T-helper 2 cell (primary cell): ENCODE data around the gene BIN2.
A peak's percentile ranks its signal among the peaks of the same experiment; 100 is the strongest.

Experiments used
- DNase-seq, 5 experiments: peaks; one replicate each; pipeline versions ENCODE4 v3.0.0 to v3.0.0-alpha.2; 2012 to 2022
- total RNA-seq, 2 donors: gene quantifications; one replicate each; lab custom pipeline; 2026; lab: John Stamatoyannopoulos, UW

BIN2 gene
- total RNA-seq: 163 to 306 reads per million in 2 donors

DNA sequence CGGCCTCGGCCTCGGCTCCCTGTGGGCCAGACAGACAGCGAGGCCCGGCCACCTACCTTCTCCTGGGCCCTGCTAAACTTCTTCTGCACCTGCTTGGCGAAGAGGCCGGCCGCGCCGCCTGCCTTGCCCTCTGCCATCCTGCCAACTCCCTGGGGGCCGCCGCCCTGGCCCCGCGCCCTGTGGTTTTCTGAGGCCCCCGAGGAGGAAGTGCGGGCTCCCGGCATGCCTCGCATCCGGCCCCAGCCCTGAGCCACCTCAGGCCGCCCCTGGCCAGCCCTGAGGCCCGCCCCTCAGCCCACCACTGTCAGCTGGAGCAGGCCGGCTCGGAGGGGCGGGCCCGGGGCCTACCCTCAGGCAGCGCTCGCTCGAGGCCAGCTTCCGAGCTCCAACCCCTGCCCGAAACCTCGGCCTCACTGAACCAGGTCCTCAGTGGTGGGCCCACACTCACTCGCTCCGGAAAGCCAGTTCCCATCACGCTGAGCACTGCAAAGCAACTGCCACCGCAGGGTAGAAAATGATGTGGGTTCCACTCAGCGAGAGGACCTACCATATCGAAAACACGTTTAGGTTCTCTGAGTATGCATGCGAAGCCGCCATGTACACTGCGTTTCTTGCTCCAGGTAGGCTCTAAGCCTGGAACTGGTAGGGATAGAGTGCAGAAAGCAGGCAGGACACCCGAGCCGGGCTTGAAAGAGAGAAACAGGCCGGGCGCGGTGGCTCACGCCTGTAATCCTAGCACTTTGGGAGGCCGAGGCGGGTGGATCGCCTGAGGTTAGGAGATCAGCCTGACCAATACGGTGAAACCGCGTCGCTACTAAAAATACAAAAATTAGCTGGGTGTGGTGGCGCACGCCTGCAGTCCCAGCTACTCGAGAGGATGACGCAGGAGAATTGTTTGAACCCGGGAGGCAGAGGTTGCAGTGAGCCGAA is at the start of gene BIN2:
BIN2 (minus strand) TSS at position 209 of the 930 bp plus-strand sequence; CDS start at position 137, 72 bp downstream.
- peak; percentile 45 to 92 (median 59) for DNase-seq

GRCh38 chr12:51373187-51373586 is 49.2 kb upstream of the BIN2 start:
- no peak for DNase-seq

DNA sequence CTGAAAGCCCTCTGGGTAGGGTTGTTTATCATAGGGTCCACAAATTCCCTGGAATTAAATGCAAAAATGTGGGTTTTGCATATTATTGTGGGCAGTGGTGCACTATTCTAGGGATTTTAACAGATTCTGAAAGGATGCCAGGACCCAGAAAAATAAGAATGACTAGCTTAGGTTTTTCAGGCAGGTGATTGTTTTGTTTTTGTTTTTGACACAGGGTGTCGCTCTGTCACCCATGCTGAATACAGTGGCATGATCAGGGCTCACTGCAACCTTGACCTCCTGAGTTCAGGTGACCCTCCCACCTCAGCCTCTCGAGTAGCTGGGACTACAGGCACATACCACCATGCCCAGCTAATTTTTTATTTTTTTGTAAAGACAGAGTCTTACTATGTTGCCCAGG is 48.0 kb upstream of the BIN2 start:
- DNase-seq: no peak

- DNase-seq: no peak
Measured at GRCh38 chr12:51371295-51371953, 47.5 kb upstream of the BIN2 start.

DNA sequence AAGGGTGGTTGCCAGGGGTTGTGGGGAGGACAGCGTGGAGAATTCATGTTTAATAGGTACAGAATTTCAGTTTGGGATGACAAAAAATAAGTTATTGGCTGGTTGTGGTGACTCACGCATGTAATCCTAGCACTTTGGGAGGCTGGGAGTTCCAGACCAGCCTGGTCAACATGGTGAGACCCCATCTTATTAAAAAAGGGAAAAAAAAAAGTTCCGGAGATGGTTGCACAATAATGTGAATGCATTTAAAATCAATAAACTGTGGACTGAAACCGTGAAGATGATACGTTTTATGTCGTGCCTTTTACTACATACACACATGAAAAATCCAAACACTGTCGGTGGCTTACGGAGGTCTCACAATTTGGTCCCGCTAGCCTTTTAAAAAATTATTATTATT is 46.7 kb upstream of the BIN2 start:
- no peak for DNase-seq

DNA sequence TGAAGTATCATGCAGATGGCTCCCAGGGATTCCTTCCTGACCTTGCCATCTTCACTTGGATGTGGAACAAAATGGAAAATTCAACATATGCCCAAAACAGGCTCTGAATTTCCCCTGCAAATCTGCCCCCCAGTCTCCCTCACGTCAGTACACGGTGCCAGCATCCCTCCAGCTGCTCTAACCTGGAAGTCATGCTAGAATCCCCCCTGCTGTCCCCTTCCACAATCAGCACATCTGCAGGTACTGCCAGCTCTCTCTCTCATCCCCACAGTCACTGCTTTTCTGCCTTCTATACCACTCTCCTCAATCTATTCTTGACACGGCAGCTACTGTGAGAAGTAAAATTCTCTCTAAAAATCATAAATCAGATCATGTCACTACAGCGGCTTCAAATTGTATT is 45.6 kb upstream of the BIN2 start:
- DNase-seq: no peak

- peak; percentile 67 to 99 (median 88) for DNase-seq
Measured at GRCh38 chr12:51368640-51369517, 44.9 kb upstream of the BIN2 start.

- DNase-seq: no peak
Measured at GRCh38 chr12:51365276-51365675, 41.3 kb upstream of the BIN2 start.

- no peak for DNase-seq
Measured at GRCh38 chr12:51364001-51364400, 40.0 kb upstream of the BIN2 start.

GRCh38 chr12:51362747-51363342 is 38.9 kb upstream of the BIN2 start:
- no peak for DNase-seq

DNA sequence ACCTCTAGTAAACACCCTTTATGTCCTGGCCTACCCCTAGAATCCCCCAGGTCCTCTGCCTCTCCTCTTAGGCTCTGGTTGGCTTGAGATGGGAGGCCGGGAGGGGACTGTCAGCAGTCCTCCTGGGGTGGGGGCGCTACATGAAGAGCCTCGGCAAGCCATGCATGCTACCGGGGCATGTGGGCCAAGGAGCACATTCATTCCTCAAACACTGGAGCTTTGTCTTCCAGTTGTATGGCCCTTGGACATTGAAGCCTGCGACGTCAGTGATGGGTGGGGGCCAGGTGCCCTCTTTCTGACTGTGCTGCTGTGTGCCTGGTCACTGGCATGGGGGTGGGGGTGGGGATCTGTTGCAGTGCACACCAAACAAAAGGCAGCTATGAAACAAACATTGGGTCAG is 38.3 kb upstream of the BIN2 start:
- no peak for DNase-seq

DNA sequence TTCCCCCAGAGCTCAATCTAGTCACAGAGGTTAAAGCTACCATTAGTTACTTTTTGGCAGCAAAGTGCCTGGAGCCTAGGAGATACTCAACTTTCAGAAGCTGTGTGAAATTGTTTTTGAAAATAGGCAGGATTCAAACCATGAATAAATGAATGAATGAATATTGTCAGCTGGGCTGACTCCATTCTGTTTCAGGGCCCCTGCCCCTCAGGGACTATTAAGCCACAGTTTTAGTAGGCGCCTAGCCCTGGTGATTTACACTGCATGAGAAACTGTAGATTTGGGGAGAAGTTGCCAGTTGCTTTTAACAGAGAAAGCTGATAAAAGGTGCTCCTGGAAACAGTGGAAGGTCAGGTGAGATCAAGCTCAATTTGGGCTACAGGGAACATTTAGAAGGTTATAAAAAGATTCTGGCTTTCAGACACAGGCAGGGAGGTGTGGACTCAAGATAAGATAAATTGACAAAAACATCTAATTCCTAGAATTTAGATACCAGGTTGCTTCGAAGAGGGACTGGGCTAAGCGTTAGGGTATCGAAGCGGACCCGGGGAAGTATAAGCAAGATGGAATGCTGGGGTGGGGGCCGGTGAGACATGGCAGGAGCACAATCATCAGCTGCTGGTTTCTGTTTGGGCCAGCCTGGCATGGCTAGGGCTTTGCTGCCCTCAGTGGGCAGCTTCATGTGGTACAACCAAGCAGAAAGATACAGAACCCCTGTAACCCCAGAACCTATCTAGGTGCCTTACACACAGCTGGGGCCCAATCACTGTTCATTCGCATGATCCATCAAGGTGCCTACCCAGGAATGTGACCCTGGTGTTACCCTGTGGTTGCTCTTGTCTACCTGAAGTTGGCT is 37.4 kb upstream of the BIN2 start:
- DNase-seq: no peak

GRCh38 chr12:51360315-51360714 is 36.3 kb upstream of the BIN2 start:
- DNase-seq: no peak

DNA sequence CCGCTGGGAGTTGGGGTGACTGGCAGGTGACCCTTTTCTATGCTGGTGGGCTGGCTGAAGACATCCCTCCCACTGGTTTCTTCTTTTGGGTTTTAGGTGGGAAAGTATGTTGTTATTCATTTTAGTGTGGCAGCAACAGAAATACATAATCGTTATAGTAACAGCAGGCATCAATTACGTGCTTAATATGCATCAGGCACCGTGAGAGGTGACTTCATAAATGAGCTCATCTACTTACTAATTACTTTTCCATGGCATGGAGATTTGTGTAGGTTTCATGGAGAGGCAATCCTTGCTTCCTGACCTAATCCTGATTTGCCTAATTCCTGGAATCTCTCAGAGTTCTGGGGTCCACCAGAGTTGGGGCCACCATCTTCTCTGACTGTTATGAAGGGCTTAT is 35.9 kb upstream of the BIN2 start:
- no peak for DNase-seq

GRCh38 chr12:51358496-51358895 is 34.5 kb upstream of the BIN2 start:
- DNase-seq: no peak

DNA sequence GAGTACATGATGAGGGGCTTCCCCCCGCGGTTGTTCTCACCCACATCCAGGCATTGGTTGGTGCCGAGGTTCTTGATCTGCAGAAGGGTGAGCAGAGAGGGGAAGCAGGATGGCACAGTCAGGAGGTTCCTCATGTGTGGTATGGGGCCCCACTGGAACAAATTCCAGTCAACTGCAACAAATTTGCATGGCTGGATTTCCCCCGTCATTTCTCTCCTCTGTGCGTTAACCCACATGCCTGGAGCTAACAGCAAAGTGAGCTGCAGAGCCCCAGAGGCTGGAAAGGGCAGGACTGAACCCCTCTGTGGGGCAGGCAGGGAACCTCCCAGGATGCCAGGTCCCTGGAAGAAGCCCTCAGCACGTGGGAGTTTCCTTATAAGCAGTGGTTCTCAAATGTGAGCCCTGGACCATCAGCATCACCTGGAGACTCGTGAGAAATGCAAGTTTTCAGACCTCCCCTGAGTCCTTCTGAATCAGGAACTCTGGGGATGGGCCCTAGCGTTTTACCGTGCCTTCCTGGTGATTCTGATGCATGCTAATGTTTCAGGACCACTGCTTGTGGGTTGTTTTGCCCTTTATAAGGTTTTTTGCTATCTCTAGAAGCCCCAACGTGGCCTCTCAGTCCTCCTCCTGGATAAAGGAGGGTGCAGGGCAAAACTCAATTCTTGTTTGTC is 33.5 kb upstream of the BIN2 start:
- DNase-seq: peak in 1 of 5 experiments; percentile 18

DNA sequence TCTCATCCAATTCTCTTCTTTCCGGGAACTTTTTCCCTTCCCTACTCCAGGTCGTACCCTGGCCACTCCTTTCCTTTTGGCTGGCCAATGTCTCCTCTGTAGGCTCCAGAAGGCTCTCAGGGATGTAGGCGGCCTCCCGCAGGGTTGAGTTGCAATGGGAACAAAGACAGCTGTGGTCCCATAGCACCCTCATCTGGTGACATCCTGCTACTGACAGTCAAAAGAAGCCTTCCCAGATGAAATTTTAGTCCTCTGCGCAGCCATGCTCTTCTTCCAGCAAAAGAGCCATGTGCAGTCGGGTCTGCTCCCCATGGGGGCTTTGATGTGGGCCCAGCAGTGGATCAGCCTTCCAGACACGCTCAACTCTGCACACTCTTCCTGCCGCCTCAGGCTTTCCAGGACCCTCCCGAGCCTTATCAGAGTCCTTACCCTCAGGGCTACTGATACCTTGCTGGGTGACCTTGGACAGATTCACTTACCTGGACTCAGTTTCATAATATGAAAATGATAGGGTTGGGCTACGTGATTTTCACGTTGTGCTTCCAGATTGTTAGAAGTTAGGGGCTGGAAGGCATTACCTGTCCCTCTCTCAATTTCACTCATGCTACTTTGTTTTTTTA is 28.0 kb upstream of the BIN2 start:
- peak in 3 of 5 experiments; percentile 16 to 49 (median 20) for DNase-seq

DNA sequence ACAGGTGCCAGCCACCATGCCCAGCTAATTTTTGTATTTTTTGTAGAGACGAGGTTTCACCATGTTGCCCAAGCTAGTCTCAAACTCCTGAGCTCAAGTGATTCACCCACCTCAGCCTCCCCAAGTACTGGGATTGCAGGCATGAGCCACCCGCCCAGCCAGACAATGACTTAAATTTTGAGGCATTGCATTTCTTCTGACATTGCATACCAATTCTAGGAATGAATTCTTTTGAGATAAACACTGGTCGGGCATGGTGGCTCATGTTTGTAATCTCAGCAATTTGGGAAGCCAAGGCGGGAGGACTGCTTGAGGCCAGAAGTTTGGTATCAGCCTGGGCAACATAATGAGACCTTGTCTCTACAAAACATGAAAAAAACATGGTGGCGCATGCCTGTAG is 25.1 kb upstream of the BIN2 start:
- no peak for DNase-seq

DNA sequence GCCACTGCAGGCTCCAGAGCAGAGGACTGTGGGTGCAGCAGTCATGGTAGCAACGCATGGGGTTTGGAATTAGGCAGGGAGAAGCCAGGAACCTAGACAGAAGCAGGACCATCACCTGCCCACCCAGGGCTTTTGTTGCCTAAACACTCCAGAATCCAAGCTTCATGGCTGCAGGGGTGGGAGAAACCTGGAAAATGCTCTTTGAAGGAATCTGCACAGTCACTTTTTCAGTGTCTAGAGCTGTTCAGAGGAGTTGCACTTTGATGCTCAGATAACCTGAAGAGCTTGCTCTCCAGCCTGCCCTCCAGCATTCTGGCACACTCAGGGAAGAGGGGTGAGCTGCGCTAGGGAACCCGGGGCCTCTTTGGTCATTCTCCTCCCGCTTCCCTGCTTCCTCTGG is 24.1 kb upstream of the BIN2 start:
- no peak for DNase-seq

DNA sequence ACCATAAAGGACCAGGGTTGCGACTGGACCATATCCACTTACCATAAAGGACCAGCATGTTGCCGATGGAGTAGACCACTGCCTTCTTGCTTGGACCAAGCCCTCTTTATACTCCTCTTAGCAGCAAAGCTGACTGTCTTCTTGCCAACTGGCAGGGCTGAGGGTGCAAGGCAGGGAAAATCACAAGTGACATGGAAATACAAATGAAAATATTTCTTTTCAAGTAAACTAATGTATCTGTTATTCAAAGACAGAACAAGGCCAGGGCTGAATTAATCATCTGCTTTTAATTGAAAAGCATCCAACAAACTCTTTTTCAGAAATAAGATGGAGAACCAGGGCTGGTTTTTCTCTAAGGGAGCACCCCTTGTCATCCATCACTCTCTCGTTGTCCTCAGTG is 22.6 kb upstream of the BIN2 start, which contains the start of gene CELA1:
CELA1 (minus strand) TSS at position 99 of the 400 bp plus-strand sequence; CDS start at position 58, 41 bp downstream.
- no peak for DNase-seq
